Parathyroid adenoma (tissue), 2 donors: ENCODE results near the gene MSLN.
A peak's percentile ranks its signal among the peaks of the same experiment; 100 is the strongest.
"Not testable (repeated sequence)": the region's sequence is repeated elsewhere in the genome, so short reads cannot be mapped to it uniquely, and the experiment has no call there.

Experiments
- H2AFZ ChIP-seq: fragments of 300-600 bp; sonication (generic); one replicate; pipeline ENCODE4 v1.7.0; 2017; ENCODE audit warnings: antibody characterized with exemption, mild to moderate bottlenecking
- H3K27ac ChIP-seq: fragments of 300-600 bp; sonication (generic); one replicate; pipeline ENCODE4 v1.7.0; 2017
- H3K27me3 ChIP-seq: fragments of 300-600 bp; sonication (generic); one replicate; pipeline ENCODE4 v1.7.0; 2017; ENCODE audit warnings: low read length; ENCODE audit not compliant: control insufficient read depth, insufficient read depth
- H3K36me3 ChIP-seq: fragments of 300-600 bp; sonication (generic); one replicate; pipeline ENCODE4 v1.7.0; 2017; ENCODE audit warnings: low read length; ENCODE audit not compliant: control insufficient read depth, insufficient read depth
- H3K4me1 ChIP-seq: fragments of 300-600 bp; sonication (generic); one replicate; pipeline ENCODE4 v1.7.0; 2017; ENCODE audit warnings: control low read depth
- H3K4me2 ChIP-seq: fragments of 300-600 bp; sonication (generic); one replicate; pipeline ENCODE4 v1.7.0; 2017; ENCODE audit warnings: low read length
- H3K4me3 ChIP-seq: fragments of 300-600 bp; sonication (generic); one replicate; pipeline ENCODE4 v1.7.0; 2017; ENCODE audit warnings: low read depth, low read length
- H3K79me2 ChIP-seq: fragments of 300-600 bp; sonication (generic); one replicate; pipeline ENCODE4 v1.7.0; 2017; ENCODE audit warnings: control low read depth
- H3K9ac ChIP-seq: fragments of 300-600 bp; sonication (generic); one replicate; pipeline ENCODE4 v1.7.0; 2017; ENCODE audit warnings: mild to moderate bottlenecking
- H3K9me3 ChIP-seq: fragments of 300-600 bp; sonication (generic); one replicate; pipeline ENCODE4 v1.7.0; 2017; ENCODE audit warnings: low read length; ENCODE audit not compliant: control insufficient read depth
- CTCF ChIP-seq: fragments of 300-600 bp; sonication (generic); IDR thresholded peaks from one replicate; pipeline ENCODE4 v1.7.0; 2017; ENCODE audit warnings: antibody characterized with exemption, mild to moderate bottlenecking
- donor health status: primary hyperparathyroidism.

The MSLN gene

GRCh38 chr16:760545-761343 lies at the start of gene MSLN:
TSS of gene MSLN (plus strand) at chr16:760734. CDS start at chr16:762681, 1,947 bp downstream.
- Histone ChIP-seq H3K4me3 (no peak within 1 kb of the TSS), H3K27me3 (no peaks in the 10 kb centered on the region), H3K27ac (no peak within 1 kb of the TSS)

GRCh38 chr16:711084-711483 lies 49.5 kb upstream of the MSLN start:
- H3K9ac ChIP-seq, result no peak overlapping the region
- no peak for TF ChIP-seq CTCF
- no peaks in the 10 kb centered on the region for H3K79me2 ChIP-seq
- H3K4me3 ChIP-seq, result no peak overlapping the region
- no peak overlapping the region for H3K27ac ChIP-seq
- no peaks in the 10 kb centered on the region for H3K36me3 ChIP-seq
- H3K9me3 ChIP-seq, result no peaks in the 10 kb centered on the region
- no peak overlapping the region for H3K4me2 ChIP-seq
- H3K27me3 ChIP-seq, result peaks cover 3% of the 10 kb centered on the region
- no peak overlapping the region for H2AFZ ChIP-seq
- peaks cover 5% of the 10 kb centered on the region for H3K4me1 ChIP-seq

More at GRCh38 chr16:760545-761343, at the start of gene MSLN:
- TF ChIP-seq CTCF, result no peak
- no peak within 1 kb of the TSS for H2AFZ ChIP-seq
- no peak within 1 kb of the TSS for H3K9ac ChIP-seq
- no peak within 1 kb of the TSS for H3K4me2 ChIP-seq
- no peaks in the 10 kb centered on the region for H3K79me2 ChIP-seq
- H3K9me3 ChIP-seq, result no peaks in the 10 kb centered on the region
- no peaks in the 10 kb centered on the region for H3K36me3 ChIP-seq
- no peaks in the 10 kb centered on the region for H3K4me1 ChIP-seq

- Histone ChIP-seq H3K9ac (no peak overlapping the region), H3K9me3 (no peaks in the 10 kb centered on the region), H3K4me1 (peaks cover 10% of the 10 kb centered on the region), H2AFZ (no peak overlapping the region), H3K4me3 (no peak overlapping the region), H3K79me2 (no peaks in the 10 kb centered on the region), H3K4me2 (no peak overlapping the region), H3K27me3 (peaks cover 3% of the 10 kb centered on the region), H3K36me3 (no peaks in the 10 kb centered on the region), H3K27ac (no peak overlapping the region)
- peak; percentile 96 for TF ChIP-seq CTCF
These were observed 48.8 kb upstream of the MSLN start for GRCh38 chr16:711548-712320.

- H3K4me3 ChIP-seq, H3K36me3 ChIP-seq, H3K27me3 ChIP-seq, H3K9ac ChIP-seq, H3K9me3 ChIP-seq, H2AFZ ChIP-seq, H3K79me2 ChIP-seq, H3K4me2 ChIP-seq, H3K27ac ChIP-seq: not testable (repeated sequence)
- peak; percentile 24 for TF ChIP-seq CTCF
- H3K4me1 ChIP-seq, result peaks cover 11% of the 10 kb centered on the region
These were observed 47.7 kb upstream of the MSLN start for GRCh38 chr16:712740-713250.
